HepG2 (cell line): Measurements from ENCODE around the gene PODXL.

Experiments
- AHR ChIP-seq: IDR thresholded peaks from 2 replicates; pipeline ENCODE4 v1.6.1; 2018; ENCODE audit warnings: missing genetic modification reagents, missing compliant biosample characterization
- CBX5 ChIP-seq: sonication (generic); formaldehyde crosslinking; IDR thresholded peaks from 2 replicates; pipeline ENCODE4 v1.4.0; 2020; ENCODE audit warnings: missing genetic modification reagents, borderline replicate concordance
- CHD2 ChIP-seq: IDR thresholded peaks from 2 replicates; pipeline ENCODE4 v1.6.1; 2011; ENCODE audit warnings: low read depth, low read length, improper control_type of control experiment
- CREM ChIP-seq, 2 experiments: sonication (generic) in 1 of 2; formaldehyde crosslinking in 1 of 2; IDR thresholded peaks; 2 replicates each; pipeline versions ENCODE4 v1.4.0 to v1.6.1; 2016 to 2020; ENCODE audit warnings: antibody characterized with exemption in 1 of 2, mild to moderate bottlenecking in 1 of 2, missing genetic modification reagents in 1 of 2
- DNMT1 ChIP-seq: sonication (generic); formaldehyde crosslinking; IDR thresholded peaks from 2 replicates; pipeline ENCODE4 v1.5.1; 2020; ENCODE audit warnings: mild to moderate bottlenecking, missing genetic modification reagents
- EZH2 ChIP-seq: conservative IDR thresholded peaks from 2 replicates; pipeline ENCODE4 v1.6.1; 2012; ENCODE audit warnings: mild to moderate bottlenecking, low read depth, low read length, moderate library complexity
- HMGXB4 ChIP-seq, 2 experiments: sonication (generic) in 1 of 2; formaldehyde crosslinking in 1 of 2; IDR thresholded peaks; 2 replicates each; pipeline versions ENCODE4 v1.4.0 to v1.6.1; 2018 to 2020; ENCODE audit warnings: missing genetic modification reagents in 2 of 2, borderline replicate concordance in 1 of 2, low read depth in 1 of 2, mild to moderate bottlenecking in 1 of 2, missing biosample characterization in 1 of 2
- MAX ChIP-seq: IDR thresholded peaks from 2 replicates; pipeline ENCODE4 v1.6.1; 2012; ENCODE audit warnings: inconsistent platforms
- NR2F6 ChIP-seq, 2 experiments: IDR thresholded peaks; 2 replicates each; pipeline ENCODE4 v1.6.1; 2016; ENCODE audit warnings: antibody characterized with exemption in 1 of 2, mild to moderate bottlenecking in 1 of 2
- PCBP1 ChIP-seq: fragments of 200-400 bp; formaldehyde crosslinking; IDR thresholded peaks from 2 replicates; pipeline ENCODE4 v1.6.1; 2017; ENCODE audit warnings: mild to moderate bottlenecking, low read depth, low read length, borderline replicate concordance
- RAD21 ChIP-seq: fragments of 450-650 bp; formaldehyde crosslinking; IDR thresholded peaks from 2 replicates; pipeline ENCODE4 v1.5.0; 2020; ENCODE audit warnings: mild to moderate bottlenecking
- TSC22D2 ChIP-seq: sonication (generic); formaldehyde crosslinking; IDR thresholded peaks from 2 replicates; pipeline ENCODE4 v1.5.1; 2020; ENCODE audit warnings: missing genetic modification reagents, mild to moderate bottlenecking, borderline replicate concordance
- ZFP37 ChIP-seq: sonication (generic); formaldehyde crosslinking; IDR thresholded peaks from 2 replicates; pipeline ENCODE4 v1.4.0; 2020; ENCODE audit warnings: missing genetic modification reagents, borderline replicate concordance
- ZNF142 ChIP-seq: sonication (generic); formaldehyde crosslinking; IDR thresholded peaks from 2 replicates; pipeline ENCODE4 v1.4.0; 2020; ENCODE audit warnings: missing genetic modification reagents

- TF ChIP-seq MAX: no peak
- TF ChIP-seq PCBP1: no peak
- no peak for TF ChIP-seq AHR (CRISPR knock-in tag)
- TF ChIP-seq CHD2: no peak
- no peak for TF ChIP-seq CREM (IDR thresholded peaks at IDR 0.05)
- TF ChIP-seq CREM (CRISPR knock-in tag; IDR thresholded peaks at IDR 0.05): no peak
- TF ChIP-seq HMGXB4 (CRISPR knock-in tag; IDR thresholded peaks at IDR 0.05; ENCODE audit: borderline replicate concordance in 1 of 2, low read depth in 1 of 2): no peak
- TF ChIP-seq CBX5 (CRISPR knock-in tag): no peak
- no peak for TF ChIP-seq DNMT1 (CRISPR knock-in tag)
- no peak for TF ChIP-seq RAD21 (CRISPR knock-in tag)
- no peak for TF ChIP-seq TSC22D2 (CRISPR knock-in tag)
- TF ChIP-seq NR2F6 (IDR thresholded peaks at IDR 0.05): no peak
- TF ChIP-seq NR2F6 (CRISPR knock-in tag; IDR thresholded peaks at IDR 0.05): no peak
- TF ChIP-seq ZNF142 (CRISPR knock-in tag): no peak
- no peak for TF ChIP-seq ZFP37 (CRISPR knock-in tag)
- TF ChIP-seq EZH2: no peak
Observed at GRCh38 chr7:131570401-131570800, 14.0 kb upstream of the PODXL start.
